Measurements from ENCODE around the gene IL15RA. TPM values are rescaled to one million over a fixed set of nuclear protein-coding genes. Genes with fewer than 3 reads are reported as not detected.

Gene IL15RA
- total and polyA plus RNA-seq, 10 of the 15 experiments (the other 5 are each of a cell fraction or from before 2014, with no cell fraction given), result 2.0 to 14.8 (median 12.1) TPM

DNA sequence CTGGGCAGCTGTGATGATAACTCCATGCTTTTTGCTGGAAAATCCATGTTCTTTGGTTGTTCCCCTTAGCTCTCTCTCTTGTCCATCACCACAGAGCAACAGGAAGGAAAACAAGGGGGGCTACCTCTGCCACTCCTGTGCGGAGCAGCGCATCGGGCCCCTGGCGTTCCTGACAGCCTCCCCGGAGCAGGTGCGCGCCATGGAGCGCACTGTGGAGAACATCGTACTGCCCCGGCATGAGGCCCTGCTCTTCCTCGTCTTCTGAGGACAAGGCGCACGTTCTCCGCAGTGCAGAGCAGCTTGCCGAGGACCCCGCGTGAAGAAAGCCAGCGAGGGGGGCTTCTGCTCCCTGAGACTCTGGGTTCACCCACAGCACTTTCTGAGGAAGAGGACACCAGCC lies 40.3 kb downstream of the IL15RA start:
- Histone ChIP-seq H3K36me3 (ENCODE audit: control insufficient read depth in 2 of 2, insufficient read depth in 2 of 2, low read length in 1 of 2) (peaks cover 8 to 27% of the 10 kb centered on the region in 2 experiments), H3K79me2 (ENCODE audit: control insufficient read depth, insufficient read depth, low read length) (no peaks in the 10 kb centered on the region), H3K9me3 (replicated peaks; ENCODE audit: control insufficient read depth, insufficient read depth, low read length) (no peaks in the 10 kb centered on the region; the same call in 1 of the 3 replicates), H3K27me3 (replicated peaks in 1 of 2; ENCODE audit: control insufficient read depth in 2 of 2, insufficient read depth in 2 of 2, low read length in 1 of 2) (no peaks in the 10 kb centered on the region), H2AFZ (ENCODE audit: control insufficient read depth, low read depth, low read length) (no peak overlapping the region), H3K27ac (ENCODE audit: control insufficient read depth, insufficient read depth) (no peak overlapping the region), H4K20me1 (ENCODE audit: control insufficient read depth, insufficient read depth) (no peaks in the 10 kb centered on the region), H3K4me3 (no peak overlapping the region), H3K9ac (ENCODE audit: control insufficient read depth, insufficient read depth, low read length) (no peak overlapping the region), H3K4me1 (ENCODE audit: control insufficient read depth, insufficient read depth, low read length) (no peaks in the 10 kb centered on the region), H3K4me2 (ENCODE audit: control insufficient read depth, insufficient read depth) (no peak overlapping the region)
- ATAC-seq (no peak), FAIRE-seq (no peak), DNase-seq (ENCODE audit: low read depth, low spot score) (no peak)
- ChIA-PET CTCF (interaction anchor here (1.4 kb wide), 1 partner anchor 13 kb away, joined by 4 read pairs; no protein-coding TSS in a partner anchor), RAD21 (ENCODE audit: unreplicated experiment) (interaction anchor here (1.1 kb wide), 1 partner anchor 8 kb away, joined by 3 read pairs; no protein-coding TSS in a partner anchor), POLR2A (no interaction called here), SMC1A (ENCODE audit: uncharacterized antibody, unreplicated experiment) (interaction anchor here (1.2 to 2.1 kb wide), 2 partner anchors 32 to 92 kb away, joined by 4 to 8 read pairs; no protein-coding TSS in a partner anchor)
- BruUV-seq (replicated peaks), result TSS peak; percentile 51
- in situ Hi-C loops (cut with MboI), result no loop called here
- WGBS (ENCODE audit: insufficient coverage, insufficient replicate concordance, low lambda C conversion rate, missing lambda C conversion rate), result over 99% methylated on average over 18 of the region's 18 CpGs
- TF ChIP-seq, protein P1, sequence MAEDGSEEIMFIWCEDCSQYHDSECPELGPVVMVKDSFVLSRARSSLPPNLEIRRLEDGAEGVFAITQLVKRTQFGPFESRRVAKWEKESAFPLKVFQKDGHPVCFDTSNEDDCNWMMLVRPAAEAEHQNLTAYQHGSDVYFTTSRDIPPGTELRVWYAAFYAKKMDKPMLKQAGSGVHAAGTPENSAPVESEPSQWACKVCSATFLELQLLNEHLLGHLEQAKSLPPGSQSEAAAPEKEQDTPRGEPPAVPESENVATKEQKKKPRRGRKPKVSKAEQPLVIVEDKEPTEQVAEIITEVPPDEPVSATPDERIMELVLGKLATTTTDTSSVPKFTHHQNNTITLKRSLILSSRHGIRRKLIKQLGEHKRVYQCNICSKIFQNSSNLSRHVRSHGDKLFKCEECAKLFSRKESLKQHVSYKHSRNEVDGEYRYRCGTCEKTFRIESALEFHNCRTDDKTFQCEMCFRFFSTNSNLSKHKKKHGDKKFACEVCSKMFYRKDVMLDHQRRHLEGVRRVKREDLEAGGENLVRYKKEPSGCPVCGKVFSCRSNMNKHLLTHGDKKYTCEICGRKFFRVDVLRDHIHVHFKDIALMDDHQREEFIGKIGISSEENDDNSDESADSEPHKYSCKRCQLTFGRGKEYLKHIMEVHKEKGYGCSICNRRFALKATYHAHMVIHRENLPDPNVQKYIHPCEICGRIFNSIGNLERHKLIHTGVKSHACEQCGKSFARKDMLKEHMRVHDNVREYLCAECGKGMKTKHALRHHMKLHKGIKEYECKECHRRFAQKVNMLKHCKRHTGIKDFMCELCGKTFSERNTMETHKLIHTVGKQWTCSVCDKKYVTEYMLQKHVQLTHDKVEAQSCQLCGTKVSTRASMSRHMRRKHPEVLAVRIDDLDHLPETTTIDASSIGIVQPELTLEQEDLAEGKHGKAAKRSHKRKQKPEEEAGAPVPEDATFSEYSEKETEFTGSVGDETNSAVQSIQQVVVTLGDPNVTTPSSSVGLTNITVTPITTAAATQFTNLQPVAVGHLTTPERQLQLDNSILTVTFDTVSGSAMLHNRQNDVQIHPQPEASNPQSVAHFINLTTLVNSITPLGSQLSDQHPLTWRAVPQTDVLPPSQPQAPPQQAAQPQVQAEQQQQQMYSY (CRISPR knock-in tag; IDR thresholded peaks at IDR 0.05), result no peak
- no peak for TF ChIP-seq FOS (IDR thresholded peaks at IDR 0.05; ENCODE audit: borderline replicate concordance, extremely low read depth, insufficient read length)
- no peak for TF ChIP-seq ETV6 (conservative IDR thresholded peaks at IDR 0.05 in 1 of 2, IDR thresholded peaks at IDR 0.05 in 1 of 2; ENCODE audit: borderline replicate concordance in 1 of 2, low read depth in 1 of 2)
- no peak for TF ChIP-seq ZSCAN29 (IDR thresholded peaks at IDR 0.05)
- TF ChIP-seq MYB (IDR thresholded peaks at IDR 0.05; ENCODE audit: borderline replicate concordance, low read depth, low read length), result no peak
- TF ChIP-seq TBL1XR1 (IDR thresholded peaks at IDR 0.05; ENCODE audit: low read depth, low read length), result no peak
- no peak for TF ChIP-seq SPI1 (IDR thresholded peaks at IDR 0.05; ENCODE audit: borderline replicate concordance, insufficient read depth, low read depth, low read length)
- TF ChIP-seq CREM (IDR thresholded peaks at IDR 0.05; ENCODE audit: low read depth), result no peak
- no peak for TF ChIP-seq ZZZ3 (IDR thresholded peaks at IDR 0.05; ENCODE audit: control insufficient read depth, insufficient read length, low read depth)
- TF ChIP-seq, protein P2, sequence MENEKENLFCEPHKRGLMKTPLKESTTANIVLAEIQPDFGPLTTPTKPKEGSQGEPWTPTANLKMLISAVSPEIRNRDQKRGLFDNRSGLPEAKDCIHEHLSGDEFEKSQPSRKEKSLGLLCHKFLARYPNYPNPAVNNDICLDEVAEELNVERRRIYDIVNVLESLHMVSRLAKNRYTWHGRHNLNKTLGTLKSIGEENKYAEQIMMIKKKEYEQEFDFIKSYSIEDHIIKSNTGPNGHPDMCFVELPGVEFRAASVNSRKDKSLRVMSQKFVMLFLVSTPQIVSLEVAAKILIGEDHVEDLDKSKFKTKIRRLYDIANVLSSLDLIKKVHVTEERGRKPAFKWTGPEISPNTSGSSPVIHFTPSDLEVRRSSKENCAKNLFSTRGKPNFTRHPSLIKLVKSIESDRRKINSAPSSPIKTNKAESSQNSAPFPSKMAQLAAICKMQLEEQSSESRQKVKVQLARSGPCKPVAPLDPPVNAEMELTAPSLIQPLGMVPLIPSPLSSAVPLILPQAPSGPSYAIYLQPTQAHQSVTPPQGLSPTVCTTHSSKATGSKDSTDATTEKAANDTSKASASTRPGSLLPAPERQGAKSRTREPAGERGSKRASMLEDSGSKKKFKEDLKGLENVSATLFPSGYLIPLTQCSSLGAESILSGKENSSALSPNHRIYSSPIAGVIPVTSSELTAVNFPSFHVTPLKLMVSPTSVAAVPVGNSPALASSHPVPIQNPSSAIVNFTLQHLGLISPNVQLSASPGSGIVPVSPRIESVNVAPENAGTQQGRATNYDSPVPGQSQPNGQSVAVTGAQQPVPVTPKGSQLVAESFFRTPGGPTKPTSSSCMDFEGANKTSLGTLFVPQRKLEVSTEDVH (IDR thresholded peaks at IDR 0.05; ENCODE audit: low read depth, partially characterized antibody), result no peak
- TF ChIP-seq PAX5 (IDR thresholded peaks at IDR 0.05; ENCODE audit: borderline replicate concordance, low read depth, low read length), result no peak
- TF ChIP-seq SREBF2 (IDR thresholded peaks at IDR 0.05; ENCODE audit: low read length), result no peak
- TF ChIP-seq PML (IDR thresholded peaks at IDR 0.05; ENCODE audit: low read length), result no peak
- TF ChIP-seq MXI1 (IDR thresholded peaks at IDR 0.05; ENCODE audit: low read depth, low read length), result no peak
- no peak for TF ChIP-seq TARDBP (IDR thresholded peaks at IDR 0.05; ENCODE audit: borderline replicate concordance)
- intact Hi-C loops (cut with micrococcal nuclease; ENCODE audit: unreplicated experiment), result no loop called here

All from GM12878 (cell line).